Left renal pelvis (tissue), 4 donors: Measurements from ENCODE around the gene PSD. TPM values are rescaled to one million over a fixed set of nuclear protein-coding genes. Genes with fewer than 3 reads are reported as not detected.

Experiments
- DNase-seq, 4 donors: peaks; one replicate each; pipeline ENCODE4 v3.0.0-alpha.2; 2013; ENCODE audit warnings: low read depth in 4 of 4, low spot score in 3 of 4
- polyA plus RNA-seq, 4 donors: library from polyadenylated mRNA; unstranded; fragments of 120-200 nt; gene quantifications; one replicate each; pipeline ENCODE4 v1.2.1, GENCODE V29; 2013; ENCODE audit not compliant: insufficient read length in 4 of 4

Gene PSD
- polyA plus RNA-seq, 4 donors, result 7.0 to 16.4 (median 11.0) TPM

GRCh38 chr10:102449321-102450123, 30.9 kb upstream of the PSD start:
- no peak for DNase-seq

GRCh38 chr10:102444851-102445250, 26.3 kb upstream of the PSD start:
- DNase-seq, result no peak

GRCh38 chr10:102438374-102438773, 19.8 kb upstream of the PSD start:
- no peak for DNase-seq

GRCh38 chr10:102437515-102437914, 18.9 kb upstream of the PSD start:
- no peak for DNase-seq

GRCh38 chr10:102436312-102436711, 17.7 kb upstream of the PSD start:
- no peak for DNase-seq

GRCh38 chr10:102435529-102436233, 17.1 kb upstream of the PSD start:
- no peak for DNase-seq

GRCh38 chr10:102435133-102435497, 16.5 kb upstream of the PSD start:
- no peak for DNase-seq

- no peak for DNase-seq
These were observed 16.0 kb upstream of the PSD start for GRCh38 chr10:102434394-102435132.

- no peak for DNase-seq
These were observed 15.0 kb upstream of the PSD start for GRCh38 chr10:102433619-102434046.

- DNase-seq, result peak; percentile 93 to 97 (median 95)
These were observed 13.8 kb upstream of the PSD start, which contains the start of gene CUEDC2 for GRCh38 chr10:102432162-102432950. Gene CUEDC2, minus strand, starts transcription at chr10:102432574. Its CDS starts 7,386 bp downstream, at chr10:102425188.

- no peak for DNase-seq
These were observed 13.0 kb upstream of the PSD start for GRCh38 chr10:102431452-102432124.

- DNase-seq, result no peak
These were observed 10.9 kb upstream of the PSD start for GRCh38 chr10:102429468-102429867.

GRCh38 chr10:102426803-102427287, 8.3 kb upstream of the PSD start:
- DNase-seq, result no peak

GRCh38 chr10:102425444-102425843, 6.9 kb upstream of the PSD start:
- DNase-seq, result no peak

- DNase-seq, result no peak
These were observed 6.3 kb upstream of the PSD start for GRCh38 chr10:102424916-102425315.

- DNase-seq, result no peak
These were observed 5.6 kb upstream of the PSD start for GRCh38 chr10:102424145-102424544.

GRCh38 chr10:102423372-102423968, 4.9 kb upstream of the PSD start:
- DNase-seq, result no peak

- DNase-seq, result no peak
These were observed 4.1 kb upstream of the PSD start for GRCh38 chr10:102422545-102423129.
